SK-N-SH treated with all-trans-retinoic acid at 6 μM for 48 hours (cell line): ENCODE data around the gene FNTB.
A peak's percentile ranks its signal among the peaks of the same experiment; 100 is the strongest.

Experiments
- ATAC-seq: fragments of 200-7000 bp; cut with Tn5 transposase; 3 replicates; pipeline ENCODE4 v1.9.1; 2020; ENCODE audit warnings: mild to moderate bottlenecking, moderate library complexity
- ARNTL ChIP-seq: fragments of 450-650 bp; formaldehyde crosslinking; IDR thresholded peaks from 2 replicates; pipeline ENCODE4 v1.5.0; 2020; ENCODE audit warnings: low read depth, mild to moderate bottlenecking, moderate library complexity, borderline replicate concordance
- BACH2 ChIP-seq: fragments of 250-450 bp; sonication (Bioruptor Pico); IDR thresholded peaks from 2 replicates; pipeline ENCODE4 v1.9.0; 2021; ENCODE audit warnings: mild to moderate bottlenecking, borderline replicate concordance
- CREB5 ChIP-seq: fragments of 250-450 bp; sonication (Bioruptor Pico); IDR thresholded peaks from 2 replicates; pipeline ENCODE4 v1.5.1; 2020; ENCODE audit warnings: low read depth, mild to moderate bottlenecking, moderate library complexity
- CSDC2 ChIP-seq: fragments of 250-450 bp; sonication (Bioruptor Pico); IDR thresholded peaks from 2 replicates; pipeline ENCODE4 v1.5.0; 2020; ENCODE audit warnings: mild to moderate bottlenecking, moderate library complexity
- ESRRG ChIP-seq: fragments of 250-450 bp; sonication (Bioruptor Pico); IDR thresholded peaks from 2 replicates; pipeline ENCODE4 v1.6.1; 2021; ENCODE audit warnings: mild to moderate bottlenecking
- GLIS3 ChIP-seq: fragments of 250-450 bp; sonication (Bioruptor Pico); IDR thresholded peaks from 2 replicates; pipeline ENCODE4 v1.5.0; 2020; ENCODE audit warnings: mild to moderate bottlenecking, moderate library complexity
- ISL1 ChIP-seq: fragments of 250-450 bp; sonication (Bioruptor Pico); IDR thresholded peaks from 2 replicates; pipeline ENCODE4 v2.1.2; 2022; ENCODE audit warnings: mild to moderate bottlenecking, moderate library complexity
- OSR1 ChIP-seq: fragments of 250-450 bp; sonication (Bioruptor Pico); IDR thresholded peaks from 2 replicates; pipeline ENCODE4 v1.8.0; 2022; ENCODE audit warnings: moderate library complexity, mild to moderate bottlenecking, inconsistent platforms
- POU6F1 ChIP-seq: fragments of 250-450 bp; sonication (Bioruptor Pico); IDR thresholded peaks from 2 replicates; pipeline ENCODE4 v1.8.0; 2021; ENCODE audit warnings: low read depth, mild to moderate bottlenecking, moderate library complexity, borderline replicate concordance
- PPARA ChIP-seq: fragments of 250-450 bp; sonication (Bioruptor Pico); IDR thresholded peaks from 2 replicates; pipeline ENCODE4 v1.5.0; 2020; ENCODE audit warnings: mild to moderate bottlenecking, borderline replicate concordance
- RARB ChIP-seq: fragments of 250-450 bp; sonication (Bioruptor Pico); IDR thresholded peaks from 2 replicates; pipeline ENCODE4 v1.8.0; 2021; ENCODE audit warnings: mild to moderate bottlenecking, moderate library complexity
- SNAI2 ChIP-seq: fragments of 250-450 bp; sonication (Bioruptor Pico); IDR thresholded peaks from 2 replicates; pipeline ENCODE4 v1.5.0; 2020; ENCODE audit warnings: mild to moderate bottlenecking, moderate library complexity
- TCF4 ChIP-seq: fragments of 250-450 bp; sonication (Bioruptor Pico); IDR thresholded peaks from 2 replicates; pipeline ENCODE4 v1.8.0; 2021; ENCODE audit warnings: mild to moderate bottlenecking, moderate library complexity, borderline replicate concordance
- TOX ChIP-seq: fragments of 250-450 bp; sonication (Bioruptor Pico); IDR thresholded peaks from 2 replicates; pipeline ENCODE4 v1.8.0; 2021; ENCODE audit warnings: mild to moderate bottlenecking, moderate library complexity, borderline replicate concordance
- ZC3H10 ChIP-seq: fragments of 250-450 bp; sonication (Bioruptor Pico); IDR thresholded peaks from 2 replicates; pipeline ENCODE4 v1.5.1; 2021; ENCODE audit warnings: mild to moderate bottlenecking, moderate library complexity
- ZFP3 ChIP-seq: fragments of 250-450 bp; sonication (Bioruptor Pico); IDR thresholded peaks from 2 replicates; pipeline ENCODE4 v1.5.0; 2020; ENCODE audit warnings: mild to moderate bottlenecking, moderate library complexity
- ZFP30 ChIP-seq: fragments of 450-650 bp; formaldehyde crosslinking; IDR thresholded peaks from 2 replicates; pipeline ENCODE4 v1.5.0; 2022; ENCODE audit warnings: mild to moderate bottlenecking, moderate library complexity
- ZNF565 ChIP-seq: fragments of 450-650 bp; formaldehyde crosslinking; conservative IDR thresholded peaks from 2 replicates; pipeline ENCODE4 v1.5.0; 2020; ENCODE audit warnings: low read depth, mild to moderate bottlenecking, moderate library complexity
- ZNF8 ChIP-seq: fragments of 450-650 bp; formaldehyde crosslinking; IDR thresholded peaks from 2 replicates; pipeline ENCODE4 v1.5.0; 2020; ENCODE audit warnings: mild to moderate bottlenecking, moderate library complexity
- TF ChIP-seq, protein P1 (sequence below): fragments of 250-450 bp; sonication (Bioruptor Pico); IDR thresholded peaks from 2 replicates; pipeline ENCODE4 v1.5.1; 2021; ENCODE audit warnings: mild to moderate bottlenecking, moderate library complexity
- TF ChIP-seq, protein P2 (sequence below): fragments of 250-450 bp; sonication (Bioruptor Pico); IDR thresholded peaks from 2 replicates; pipeline ENCODE4 v1.5.0; 2020; ENCODE audit warnings: mild to moderate bottlenecking, moderate library complexity
- TF ChIP-seq, protein P3 (sequence below): fragments of 250-450 bp; sonication (Bioruptor Pico); IDR thresholded peaks from 2 replicates; pipeline ENCODE4 v1.8.0; 2020; ENCODE audit warnings: mild to moderate bottlenecking, moderate library complexity, borderline replicate concordance

FNTB gene

GRCh38 chr14:65016471-65016870 lies 29.8 kb downstream of the FNTB start:
- TF ChIP-seq PPARA (no peak), POU6F1 (CRISPR knock-in tag) (no peak), ARNTL (CRISPR knock-in tag) (no peak), ISL1 (CRISPR knock-in tag) (no peak), TCF4 (CRISPR knock-in tag) (no peak), ZNF8 (CRISPR knock-in tag) (no peak), SNAI2 (CRISPR knock-in tag) (no peak), ZNF565 (CRISPR knock-in tag) (no peak), OSR1 (CRISPR knock-in tag) (no peak)
- TF ChIP-seq, protein P1, sequence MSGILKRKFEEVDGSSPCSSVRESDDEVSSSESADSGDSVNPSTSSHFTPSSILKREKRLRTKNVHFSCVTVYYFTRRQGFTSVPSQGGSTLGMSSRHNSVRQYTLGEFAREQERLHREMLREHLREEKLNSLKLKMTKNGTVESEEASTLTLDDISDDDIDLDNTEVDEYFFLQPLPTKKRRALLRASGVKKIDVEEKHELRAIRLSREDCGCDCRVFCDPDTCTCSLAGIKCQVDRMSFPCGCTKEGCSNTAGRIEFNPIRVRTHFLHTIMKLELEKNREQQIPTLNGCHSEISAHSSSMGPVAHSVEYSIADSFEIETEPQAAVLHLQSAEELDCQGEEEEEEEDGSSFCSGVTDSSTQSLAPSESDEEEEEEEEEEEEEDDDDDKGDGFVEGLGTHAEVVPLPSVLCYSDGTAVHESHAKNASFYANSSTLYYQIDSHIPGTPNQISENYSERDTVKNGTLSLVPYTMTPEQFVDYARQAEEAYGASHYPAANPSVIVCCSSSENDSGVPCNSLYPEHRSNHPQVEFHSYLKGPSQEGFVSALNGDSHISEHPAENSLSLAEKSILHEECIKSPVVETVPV: no peak
- TF ChIP-seq, protein P2, sequence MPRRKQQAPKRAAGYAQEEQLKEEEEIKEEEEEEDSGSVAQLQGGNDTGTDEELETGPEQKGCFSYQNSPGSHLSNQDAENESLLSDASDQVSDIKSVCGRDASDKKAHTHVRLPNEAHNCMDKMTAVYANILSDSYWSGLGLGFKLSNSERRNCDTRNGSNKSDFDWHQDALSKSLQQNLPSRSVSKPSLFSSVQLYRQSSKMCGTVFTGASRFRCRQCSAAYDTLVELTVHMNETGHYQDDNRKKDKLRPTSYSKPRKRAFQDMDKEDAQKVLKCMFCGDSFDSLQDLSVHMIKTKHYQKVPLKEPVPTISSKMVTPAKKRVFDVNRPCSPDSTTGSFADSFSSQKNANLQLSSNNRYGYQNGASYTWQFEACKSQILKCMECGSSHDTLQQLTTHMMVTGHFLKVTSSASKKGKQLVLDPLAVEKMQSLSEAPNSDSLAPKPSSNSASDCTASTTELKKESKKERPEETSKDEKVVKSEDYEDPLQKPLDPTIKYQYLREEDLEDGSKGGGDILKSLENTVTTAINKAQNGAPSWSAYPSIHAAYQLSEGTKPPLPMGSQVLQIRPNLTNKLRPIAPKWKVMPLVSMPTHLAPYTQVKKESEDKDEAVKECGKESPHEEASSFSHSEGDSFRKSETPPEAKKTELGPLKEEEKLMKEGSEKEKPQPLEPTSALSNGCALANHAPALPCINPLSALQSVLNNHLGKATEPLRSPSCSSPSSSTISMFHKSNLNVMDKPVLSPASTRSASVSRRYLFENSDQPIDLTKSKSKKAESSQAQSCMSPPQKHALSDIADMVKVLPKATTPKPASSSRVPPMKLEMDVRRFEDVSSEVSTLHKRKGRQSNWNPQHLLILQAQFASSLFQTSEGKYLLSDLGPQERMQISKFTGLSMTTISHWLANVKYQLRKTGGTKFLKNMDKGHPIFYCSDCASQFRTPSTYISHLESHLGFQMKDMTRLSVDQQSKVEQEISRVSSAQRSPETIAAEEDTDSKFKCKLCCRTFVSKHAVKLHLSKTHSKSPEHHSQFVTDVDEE (CRISPR knock-in tag): no peak
- ATAC-seq: no peak

DNA sequence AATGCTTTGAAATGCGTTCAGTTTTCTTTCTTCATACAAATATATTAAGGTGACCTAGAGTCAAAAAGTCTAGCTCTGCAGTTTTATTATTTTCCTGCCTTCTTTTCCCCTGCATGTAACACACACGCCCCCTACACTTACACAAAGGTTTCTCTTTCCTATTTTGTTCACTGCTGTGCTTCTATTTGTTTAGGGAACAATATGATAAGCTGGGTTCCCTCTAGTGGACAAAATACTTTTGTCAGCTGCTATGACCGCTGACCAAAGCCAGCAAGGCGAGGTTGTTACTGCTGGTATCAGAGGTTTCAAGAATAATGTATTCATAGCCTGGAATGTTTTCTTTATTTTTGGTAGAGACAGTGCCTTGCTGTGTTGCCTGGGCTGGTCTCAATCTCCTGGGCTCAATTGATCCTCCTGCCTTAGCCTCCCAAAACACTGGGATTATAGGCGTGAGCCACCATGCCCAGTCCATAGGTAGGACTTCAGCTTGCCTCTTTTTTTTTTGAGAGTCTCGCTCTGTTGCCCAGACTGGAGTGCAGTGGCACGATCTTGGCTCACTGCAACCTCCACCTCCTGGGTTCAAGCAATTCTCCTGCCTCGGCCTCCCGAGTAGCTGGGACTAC lies 33.4 kb downstream of the FNTB start:
- peak; percentile 99 for ATAC-seq
- TF ChIP-seq SNAI2 (CRISPR knock-in tag) (no peak), RARB (no peak), TOX (CRISPR knock-in tag) (no peak), ARNTL (CRISPR knock-in tag) (no peak), ZFP3 (CRISPR knock-in tag) (no peak), ESRRG (CRISPR knock-in tag) (no peak), GLIS3 (CRISPR knock-in tag) (no peak), ZC3H10 (CRISPR knock-in tag) (no peak), ISL1 (CRISPR knock-in tag) (no peak), ZNF8 (CRISPR knock-in tag) (no peak), CSDC2 (CRISPR knock-in tag) (no peak), CREB5 (no peak), ZNF565 (CRISPR knock-in tag) (no peak), ZFP30 (CRISPR knock-in tag) (no peak), TCF4 (CRISPR knock-in tag) (no peak), OSR1 (CRISPR knock-in tag) (no peak), BACH2 (CRISPR knock-in tag) (no peak)
- TF ChIP-seq, protein P3, sequence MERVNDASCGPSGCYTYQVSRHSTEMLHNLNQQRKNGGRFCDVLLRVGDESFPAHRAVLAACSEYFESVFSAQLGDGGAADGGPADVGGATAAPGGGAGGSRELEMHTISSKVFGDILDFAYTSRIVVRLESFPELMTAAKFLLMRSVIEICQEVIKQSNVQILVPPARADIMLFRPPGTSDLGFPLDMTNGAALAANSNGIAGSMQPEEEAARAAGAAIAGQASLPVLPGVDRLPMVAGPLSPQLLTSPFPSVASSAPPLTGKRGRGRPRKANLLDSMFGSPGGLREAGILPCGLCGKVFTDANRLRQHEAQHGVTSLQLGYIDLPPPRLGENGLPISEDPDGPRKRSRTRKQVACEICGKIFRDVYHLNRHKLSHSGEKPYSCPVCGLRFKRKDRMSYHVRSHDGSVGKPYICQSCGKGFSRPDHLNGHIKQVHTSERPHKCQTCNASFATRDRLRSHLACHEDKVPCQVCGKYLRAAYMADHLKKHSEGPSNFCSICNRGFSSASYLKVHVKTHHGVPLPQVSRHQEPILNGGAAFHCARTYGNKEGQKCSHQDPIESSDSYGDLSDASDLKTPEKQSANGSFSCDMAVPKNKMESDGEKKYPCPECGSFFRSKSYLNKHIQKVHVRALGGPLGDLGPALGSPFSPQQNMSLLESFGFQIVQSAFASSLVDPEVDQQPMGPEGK (CRISPR knock-in tag): no peak
- TF ChIP-seq, protein P2 (CRISPR knock-in tag): no peak
